ENCODE measurements around the gene RNF114.
"Not testable (repeated sequence)": the region's sequence is repeated elsewhere in the genome, so short reads cannot be mapped to it uniquely, and the experiment has no call there.

The RNF114 gene

DNA sequence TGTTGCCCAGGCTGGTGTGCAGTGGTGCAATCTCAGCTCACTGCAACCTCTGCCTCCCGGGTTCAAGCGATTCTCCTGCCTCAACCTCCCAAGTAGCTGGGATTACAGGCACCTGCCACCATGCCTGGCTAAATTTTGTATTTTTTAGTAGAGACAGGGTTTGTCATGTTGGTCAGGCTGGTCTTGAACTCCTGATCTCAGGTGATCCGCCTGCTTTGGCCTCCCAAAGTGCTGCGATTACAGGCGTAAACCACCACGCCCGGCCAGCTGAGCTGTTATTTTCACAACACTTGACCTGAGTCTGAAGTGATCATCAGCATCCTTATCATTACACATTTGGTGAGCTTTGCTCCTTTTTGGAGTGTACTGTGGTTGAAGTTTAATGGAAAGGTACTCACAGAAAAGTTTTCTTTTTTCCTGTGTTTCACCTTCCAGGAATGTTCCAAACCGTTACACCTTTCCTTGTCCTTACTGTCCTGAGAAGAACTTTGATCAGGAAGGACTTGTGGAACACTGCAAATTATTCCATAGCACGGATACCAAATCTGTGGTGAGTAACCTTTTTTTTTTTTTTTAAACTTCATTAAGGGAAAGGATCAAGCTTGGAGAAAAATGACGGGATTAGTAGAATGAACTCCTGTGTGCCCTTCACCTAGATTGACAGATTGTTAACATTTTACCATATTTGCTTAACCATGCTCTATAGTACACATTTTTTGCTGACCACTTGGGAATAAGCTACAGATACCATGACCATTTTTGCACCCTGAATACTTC lies 9.7 kb downstream of the RNF114 start:
- no peak overlapping the region for H3K4me3 ChIP-seq (ENCODE audit: low read length)
- no peak overlapping the region for H3K27ac ChIP-seq (ENCODE audit: low read depth, low read length)
- H3K36me3 ChIP-seq (ENCODE audit: control insufficient read depth, insufficient read depth, low read length): peaks cover 32% of the 10 kb centered on the region
- no peaks in the 10 kb centered on the region for H3K4me1 ChIP-seq (ENCODE audit: control insufficient read depth, insufficient read depth, low read length)
- H3K9ac ChIP-seq (ENCODE audit: low read length): no peak overlapping the region
- no peaks in the 10 kb centered on the region for H3K27me3 ChIP-seq (ENCODE audit: control insufficient read depth, insufficient read depth, low read length)

DNA sequence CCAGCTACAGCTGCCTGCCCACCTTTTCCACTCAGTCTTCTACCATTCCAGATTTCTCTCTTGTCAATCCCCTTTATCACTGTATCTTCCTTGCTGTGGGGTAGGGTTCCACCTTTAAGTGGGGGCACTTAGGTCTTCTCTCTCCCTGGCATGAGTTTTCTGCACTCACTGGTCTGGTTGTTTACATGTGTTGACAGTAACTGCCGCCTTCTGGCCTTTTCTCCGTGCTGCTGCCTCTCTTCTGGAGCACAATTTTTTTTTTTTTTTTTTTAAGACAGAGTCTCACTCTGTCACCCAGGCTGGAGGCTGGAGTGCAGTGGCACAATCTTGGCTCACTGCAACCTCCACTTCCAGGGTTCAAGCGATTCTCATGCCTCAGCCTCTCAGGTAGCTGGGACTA lies 12.0 kb downstream of the RNF114 start:
- Histone ChIP-seq H3K4me3 (ENCODE audit: low read length) (no peak overlapping the region), H3K27ac (ENCODE audit: low read depth, low read length) (no peak overlapping the region), H3K9ac (ENCODE audit: low read length) (no peak overlapping the region), H3K27me3 (ENCODE audit: control insufficient read depth, insufficient read depth, low read length) (no peaks in the 10 kb centered on the region), H3K4me1 (ENCODE audit: control insufficient read depth, insufficient read depth, low read length) (no peaks in the 10 kb centered on the region), H3K36me3 (ENCODE audit: control insufficient read depth, insufficient read depth, low read length) (peaks cover 42% of the 10 kb centered on the region)

DNA sequence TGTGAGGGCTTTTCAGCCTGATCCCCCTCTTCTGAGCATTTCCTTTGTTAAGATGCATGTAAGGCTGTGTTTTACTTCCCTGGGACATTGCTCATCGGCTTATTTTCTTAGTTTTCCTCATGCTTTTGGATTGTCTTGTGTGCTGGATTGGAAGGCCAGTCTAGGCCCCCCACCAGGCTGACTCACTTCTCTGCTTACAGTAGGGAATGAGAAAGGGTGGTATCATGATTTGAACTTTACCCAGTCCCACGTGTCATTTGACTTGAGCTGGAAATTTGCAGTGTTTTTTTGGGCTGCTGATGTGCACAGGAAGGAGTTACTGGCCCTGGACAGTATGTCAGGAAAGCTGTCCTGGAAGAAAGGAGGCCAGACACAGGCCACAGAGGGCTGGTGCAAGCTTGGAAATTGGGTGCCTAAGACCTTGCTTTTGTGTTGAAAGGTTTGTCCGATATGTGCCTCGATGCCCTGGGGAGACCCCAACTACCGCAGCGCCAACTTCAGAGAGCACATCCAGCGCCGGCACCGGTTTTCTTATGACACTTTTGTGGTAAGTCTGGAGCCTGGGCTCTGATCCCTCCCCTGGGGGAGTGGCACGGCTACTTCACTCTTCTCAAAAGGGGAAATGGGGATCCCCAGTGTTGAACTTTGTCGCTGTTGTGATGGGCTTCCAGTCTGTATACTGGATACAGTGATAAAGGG lies 12.8 kb downstream of the RNF114 start:
- Histone ChIP-seq H3K27ac (ENCODE audit: low read depth, low read length) (no peak overlapping the region), H3K27me3 (ENCODE audit: control insufficient read depth, insufficient read depth, low read length) (no peaks in the 10 kb centered on the region), H3K4me1 (ENCODE audit: control insufficient read depth, insufficient read depth, low read length) (no peaks in the 10 kb centered on the region), H3K9ac (ENCODE audit: low read length) (no peak overlapping the region), H3K36me3 (ENCODE audit: control insufficient read depth, insufficient read depth, low read length) (peaks cover 45% of the 10 kb centered on the region), H3K4me3 (ENCODE audit: low read length) (no peak overlapping the region)

DNA sequence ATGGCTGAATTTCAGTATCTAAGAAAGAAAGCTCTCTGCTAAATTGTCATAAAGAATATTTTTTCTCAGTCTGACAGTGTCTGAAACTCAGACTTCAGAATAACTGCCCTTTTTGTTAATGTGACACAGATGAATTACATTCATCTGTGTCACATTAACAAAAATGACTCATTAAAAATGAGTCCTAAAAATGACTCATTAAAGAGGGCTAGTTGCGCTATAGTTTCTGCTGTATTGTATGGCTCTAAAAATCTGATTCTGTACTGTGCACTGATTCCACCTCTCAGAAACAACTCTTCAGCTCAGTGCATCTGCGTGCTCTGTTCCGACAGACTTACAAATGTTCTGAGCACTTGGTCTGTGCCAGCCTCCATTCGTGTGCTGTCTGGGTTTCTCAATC lies 15.0 kb downstream of the RNF114 start:
- Histone ChIP-seq H3K4me1 (ENCODE audit: control insufficient read depth, insufficient read depth, low read length) (no peaks in the 10 kb centered on the region), H3K9ac (ENCODE audit: low read length) (no peak overlapping the region), H3K27me3 (ENCODE audit: control insufficient read depth, insufficient read depth, low read length) (no peaks in the 10 kb centered on the region), H3K27ac (ENCODE audit: low read depth, low read length) (no peak overlapping the region), H3K4me3 (ENCODE audit: low read length) (no peak overlapping the region), H3K36me3 (ENCODE audit: control insufficient read depth, insufficient read depth, low read length) (peaks cover 51% of the 10 kb centered on the region)

GRCh38 chr20:49955167-49955566 lies 19.0 kb downstream of the RNF114 start:
- no peak overlapping the region for H3K9ac ChIP-seq (ENCODE audit: low read length)
- no peaks in the 10 kb centered on the region for H3K4me1 ChIP-seq (ENCODE audit: control insufficient read depth, insufficient read depth, low read length)
- H3K36me3 ChIP-seq (ENCODE audit: control insufficient read depth, insufficient read depth, low read length): peaks cover 45% of the 10 kb centered on the region
- H3K27ac ChIP-seq (ENCODE audit: low read depth, low read length): no peak overlapping the region
- H3K27me3 ChIP-seq (ENCODE audit: control insufficient read depth, insufficient read depth, low read length): no peaks in the 10 kb centered on the region
- no peak overlapping the region for H3K4me3 ChIP-seq (ENCODE audit: low read length)

GRCh38 chr20:49955830-49956396 lies 19.7 kb downstream of the RNF114 start:
- not testable (repeated sequence) for H3K4me1 ChIP-seq (ENCODE audit: control insufficient read depth, insufficient read depth, low read length); H3K27ac ChIP-seq (ENCODE audit: low read depth, low read length); H3K27me3 ChIP-seq (ENCODE audit: control insufficient read depth, insufficient read depth, low read length); H3K9ac ChIP-seq (ENCODE audit: low read length); H3K4me3 ChIP-seq (ENCODE audit: low read length)
- H3K36me3 ChIP-seq (ENCODE audit: control insufficient read depth, insufficient read depth, low read length): peaks cover 39% of the 10 kb centered on the region

GRCh38 chr20:49956689-49957088 lies 20.5 kb downstream of the RNF114 start:
- no peak overlapping the region for H3K9ac ChIP-seq (ENCODE audit: low read length)
- no peaks in the 10 kb centered on the region for H3K4me1 ChIP-seq (ENCODE audit: control insufficient read depth, insufficient read depth, low read length)
- no peak overlapping the region for H3K27ac ChIP-seq (ENCODE audit: low read depth, low read length)
- H3K36me3 ChIP-seq (ENCODE audit: control insufficient read depth, insufficient read depth, low read length): peaks cover 36% of the 10 kb centered on the region
- no peaks in the 10 kb centered on the region for H3K27me3 ChIP-seq (ENCODE audit: control insufficient read depth, insufficient read depth, low read length)
- H3K4me3 ChIP-seq (ENCODE audit: low read length): no peak overlapping the region

DNA sequence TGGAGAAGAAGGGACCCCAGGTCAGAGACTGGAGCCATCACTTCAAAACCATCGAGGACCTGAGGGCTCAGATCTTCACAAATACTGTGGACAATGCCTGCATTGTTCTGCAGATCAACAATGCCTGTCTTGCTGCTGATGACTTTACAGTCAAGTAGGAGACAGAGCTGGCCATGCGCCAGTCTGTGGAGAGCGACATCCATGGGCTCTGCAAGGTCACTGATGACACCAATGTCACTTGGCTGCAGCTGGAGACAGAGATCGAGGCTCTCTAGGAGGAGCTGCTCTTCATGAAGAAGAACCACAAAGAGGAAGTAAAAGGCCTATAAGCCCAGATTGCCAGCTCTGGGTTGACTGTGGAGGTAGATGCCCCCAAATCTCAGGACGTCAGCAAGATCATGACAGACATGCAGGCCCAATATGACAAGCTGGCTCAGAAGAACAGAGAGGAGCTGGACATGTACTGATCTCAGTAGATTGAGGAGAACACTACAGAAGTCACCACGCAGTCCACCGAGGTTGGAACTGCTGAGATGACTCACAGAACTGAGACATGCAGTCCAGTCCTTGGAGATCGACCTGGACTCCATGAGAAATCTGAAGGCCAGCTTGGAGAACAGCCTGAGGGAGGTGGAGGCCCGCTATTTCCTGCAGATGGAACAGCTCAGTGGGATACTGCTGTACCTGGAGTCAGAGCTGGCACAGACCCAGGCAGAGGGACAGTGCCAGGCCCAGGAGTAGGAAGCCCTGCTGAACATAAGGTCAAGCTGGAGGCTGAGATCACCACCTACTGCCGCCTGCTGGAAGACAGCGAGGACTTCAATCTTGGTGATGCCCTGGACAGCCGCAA lies 21.1 kb downstream of the RNF114 start:
- H3K36me3 ChIP-seq (ENCODE audit: control insufficient read depth, insufficient read depth, low read length): peaks cover 30% of the 10 kb centered on the region
- not testable (repeated sequence) for H3K4me1 ChIP-seq (ENCODE audit: control insufficient read depth, insufficient read depth, low read length); H3K9ac ChIP-seq (ENCODE audit: low read length); H3K27ac ChIP-seq (ENCODE audit: low read depth, low read length); H3K27me3 ChIP-seq (ENCODE audit: control insufficient read depth, insufficient read depth, low read length); H3K4me3 ChIP-seq (ENCODE audit: low read length)

GRCh38 chr20:49961413-49961812 lies 25.2 kb downstream of the RNF114 start:
- H3K9ac ChIP-seq (ENCODE audit: low read length): no peak overlapping the region
- H3K4me1 ChIP-seq (ENCODE audit: control insufficient read depth, insufficient read depth, low read length): no peaks in the 10 kb centered on the region
- H3K36me3 ChIP-seq (ENCODE audit: control insufficient read depth, insufficient read depth, low read length): peaks cover 9% of the 10 kb centered on the region
- no peak overlapping the region for H3K4me3 ChIP-seq (ENCODE audit: low read length)
- H3K27me3 ChIP-seq (ENCODE audit: control insufficient read depth, insufficient read depth, low read length): no peaks in the 10 kb centered on the region
- no peak overlapping the region for H3K27ac ChIP-seq (ENCODE audit: low read depth, low read length)

DNA sequence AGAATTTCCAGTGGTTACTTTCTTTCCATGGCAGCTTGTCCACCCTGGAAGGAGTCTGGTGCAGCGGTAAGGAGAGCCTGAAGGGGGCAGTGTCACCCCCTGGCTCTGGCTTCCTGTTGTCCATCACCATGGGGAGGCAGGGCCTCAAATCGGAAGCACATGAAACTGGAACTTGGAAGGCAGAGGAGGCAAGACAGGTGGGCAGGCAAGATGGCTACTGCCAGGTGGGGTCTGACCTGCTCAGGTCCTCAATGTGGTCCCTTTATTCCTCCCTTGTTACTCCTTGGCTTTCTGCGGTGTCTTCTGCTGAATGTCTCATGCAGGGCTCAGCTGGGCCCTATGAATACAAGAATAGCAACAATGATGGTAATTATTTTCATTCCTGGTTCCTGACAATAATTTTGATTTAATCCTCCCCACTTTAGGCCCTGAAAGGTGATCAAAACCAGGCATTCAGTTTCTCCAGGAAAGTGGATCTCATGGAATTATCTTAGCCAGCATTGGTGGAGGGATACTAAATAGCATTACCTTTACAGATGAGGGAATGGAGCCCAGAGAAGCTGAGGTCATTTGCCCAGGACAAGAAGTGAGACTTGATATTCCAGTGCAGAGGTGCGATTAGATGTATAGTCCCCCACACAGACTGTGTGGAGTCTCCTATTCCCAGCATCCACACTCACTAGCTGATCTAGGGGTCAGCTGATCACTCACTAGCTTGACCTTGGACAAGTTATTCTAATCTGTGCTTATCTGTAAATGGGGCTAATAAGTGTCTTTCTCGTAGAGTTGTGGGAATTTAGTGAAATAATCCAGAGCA lies 29.0 kb downstream of the RNF114 start:
- no peak overlapping the region for H3K27ac ChIP-seq (ENCODE audit: low read depth, low read length)

DNA sequence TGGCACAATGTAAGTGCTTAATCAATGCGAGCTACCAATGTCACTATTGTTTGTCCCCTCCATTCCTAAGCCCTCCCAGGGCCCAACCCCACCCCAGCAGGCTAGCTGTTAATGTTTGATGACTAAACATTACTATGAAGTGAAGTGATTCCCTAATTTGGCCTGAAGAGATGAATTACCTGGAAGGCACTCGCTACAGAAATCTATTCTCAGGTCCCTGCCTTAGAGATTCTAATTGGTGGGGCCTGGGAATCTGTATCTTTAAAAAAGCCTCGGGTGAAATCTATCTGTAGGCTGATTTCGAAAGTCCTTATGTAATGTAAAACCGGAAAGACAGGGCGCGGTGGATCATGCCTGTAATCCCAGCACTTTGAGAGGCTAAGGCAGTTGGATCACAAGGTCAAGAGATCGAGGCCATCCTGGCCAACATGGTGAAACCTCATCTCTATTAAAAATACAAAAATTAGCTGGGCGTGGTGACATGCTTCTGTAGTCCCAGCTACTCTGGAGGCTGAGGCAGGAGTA lies 29.6 kb downstream of the RNF114 start:
- H3K27me3 ChIP-seq (ENCODE audit: control insufficient read depth, insufficient read depth, low read length): no peaks in the 10 kb centered on the region
- H3K36me3 ChIP-seq (ENCODE audit: control insufficient read depth, insufficient read depth, low read length): no peaks in the 10 kb centered on the region
- H3K9ac ChIP-seq (ENCODE audit: low read length): no peak overlapping the region
- no peaks in the 10 kb centered on the region for H3K4me1 ChIP-seq (ENCODE audit: control insufficient read depth, insufficient read depth, low read length)
- no peak overlapping the region for H3K27ac ChIP-seq (ENCODE audit: low read depth, low read length)
- H3K4me3 ChIP-seq (ENCODE audit: low read length): no peak overlapping the region

More for the DNA sequence above, 29.0 kb downstream of the RNF114 start:
- Histone ChIP-seq H3K36me3 (ENCODE audit: control insufficient read depth, insufficient read depth, low read length) (no peaks in the 10 kb centered on the region), H3K4me1 (ENCODE audit: control insufficient read depth, insufficient read depth, low read length) (no peaks in the 10 kb centered on the region), H3K9ac (ENCODE audit: low read length) (no peak overlapping the region), H3K27me3 (ENCODE audit: control insufficient read depth, insufficient read depth, low read length) (no peaks in the 10 kb centered on the region), H3K4me3 (ENCODE audit: low read length) (no peak overlapping the region)

Data from rectal smooth muscle tissue (tissue), 1 donor.